WTC11 (cell line): ENCODE data around the gene SGIP1.

Experiments used
- CTCF ChIP-seq: fragments of 200-600 bp; IDR thresholded peaks from 2 replicates; pipeline ENCODE4 v1.8.0; 2022; ENCODE audit warnings: antibody characterized with exemption
- MAX ChIP-seq: sonication (generic); formaldehyde crosslinking; IDR thresholded peaks from 2 replicates; pipeline ENCODE4 v1.8.0; 2022; ENCODE audit warnings: mild to moderate bottlenecking, missing genetic modification reagents
- ZNF532 ChIP-seq: fragments of 250-450 bp; sonication (Bioruptor Pico); IDR thresholded peaks from 2 replicates; pipeline ENCODE4 v1.9.0; 2021; ENCODE audit warnings: mild to moderate bottlenecking, borderline replicate concordance

- no peak for TF ChIP-seq CTCF
- TF ChIP-seq MAX (CRISPR knock-in tag): no peak
- TF ChIP-seq ZNF532: no peak
These were observed 239.3 kb downstream of the SGIP1 start for GRCh38 chr1:66773227-66773626.
